A549 (cell line): ENCODE data around the gene AFDN. TPM values are rescaled to one million over a fixed set of nuclear protein-coding genes. Genes with fewer than 3 reads are reported as not detected.

Experiments used
- ATAC-seq, 2 experiments: fragments of 200-7000 bp in 1 of 2; fragments of >200 bp in 1 of 2; cut with Nextera tagmentation in 1 of 2; cut with Tn5 transposase in 1 of 2; 3 replicates each; pipeline versions ENCODE4 v1.8.0 to v1.9.1; 2018 to 2020; ENCODE audit warnings: mild to moderate bottlenecking in 1 of 2, moderate library complexity in 1 of 2
- CTCF ChIA-PET: fragments of 300-600 bp; sonication (Branson Sonifier 250); formaldehyde crosslinking; extraction: SDS; loops from one replicate; lab custom pipeline; 2021; ENCODE audit warnings: antibody characterized with exemption, inconsistent platforms; lab: Yijun Ruan, JAX
- POLR2A ChIA-PET: fragments of 350-600 bp; formaldehyde crosslinking; extraction: SDS; loops from one replicate; lab custom pipeline; 2021; ENCODE audit warnings: antibody characterized with exemption, inconsistent platforms; lab: Yijun Ruan, JAX
- DNase-seq, 2 experiments: peaks; one replicate each; pipeline versions ENCODE4 v3.0.0 to v3.0.0-alpha.2; 2011 to 2016; ENCODE audit warnings: low read depth in 1 of 2, low spot score in 1 of 2
- FAIRE-seq: peaks from 2 replicates; lab custom pipeline; 2011; peaks lifted over from hg19 to GRCh38; lab: Jason Lieb, UNC
- H3K27ac ChIP-seq, 2 experiments: fragments of >200 bp; sonication (Bioruptor Twin); formaldehyde crosslinking; 3 replicates each; pipeline ENCODE4 v1.5.1; 2016 to 2017
- H3K4me1 ChIP-seq: fragments of >200 bp; sonication (Bioruptor Twin); formaldehyde crosslinking; 3 replicates; pipeline ENCODE4 v1.6.1; 2016
- H3K4me2 ChIP-seq: fragments of >200 bp; sonication (Bioruptor Twin); formaldehyde crosslinking; 3 replicates; pipeline ENCODE4 v1.6.1; 2016
- H3K4me3 ChIP-seq: fragments of >200 bp; sonication (Bioruptor Twin); formaldehyde crosslinking; 3 replicates; pipeline ENCODE4 v1.5.1; 2016
- H3K9me3 ChIP-seq: fragments of >200 bp; sonication (Bioruptor Twin); formaldehyde crosslinking; 3 replicates; pipeline ENCODE4 v1.6.1; 2016
- CHD2 ChIP-seq: fragments of 150-350 bp; IDR thresholded peaks from 2 replicates; pipeline ENCODE4 v1.6.1; 2014; ENCODE audit warnings: low read length; ENCODE audit not compliant: partially characterized antibody
- FOSL2 ChIP-seq, 2 experiments: fragments of 450-650 bp in 1 of 2; fragments of >200 bp in 1 of 2; sonication (Bioruptor Twin) in 1 of 2; formaldehyde crosslinking; IDR thresholded peaks; 2 replicates each; pipeline versions ENCODE4 v1.5.0 to v1.6.1; 2016 to 2020; ENCODE audit warnings: mild to moderate bottlenecking in 1 of 2, moderate library complexity in 1 of 2
- HDAC2 ChIP-seq: fragments of 200-600 bp; sonication (generic); IDR thresholded peaks from 2 replicates; pipeline ENCODE4 v1.6.1; 2016
- HEYL ChIP-seq: fragments of 250-450 bp; sonication (Bioruptor Pico); IDR thresholded peaks from 2 replicates; pipeline ENCODE4 v1.8.0; 2021; ENCODE audit warnings: mild to moderate bottlenecking, moderate library complexity
- HOXB5 ChIP-seq: fragments of 250-450 bp; sonication (Bioruptor Pico); IDR thresholded peaks from 2 replicates; pipeline ENCODE4 v1.5.0; 2020; ENCODE audit warnings: mild to moderate bottlenecking, moderate library complexity
- KDM5A ChIP-seq: fragments of 200-600 bp; sonication (generic); IDR thresholded peaks from 2 replicates; pipeline ENCODE4 v1.6.1; 2016; ENCODE audit warnings: antibody characterized with exemption, mild to moderate bottlenecking
- MAFK ChIP-seq: fragments of 450-650 bp; IDR thresholded peaks from 2 replicates; pipeline ENCODE4 v1.6.1; 2014; ENCODE audit not compliant: partially characterized antibody
- MYC ChIP-seq: IDR thresholded peaks from 2 replicates; pipeline ENCODE4 v1.6.1; 2012; ENCODE audit warnings: mild to moderate bottlenecking, inconsistent platforms, low read length, improper control_type of control experiment, borderline replicate concordance
- NFE2L2 ChIP-seq: fragments of 150-350 bp; conservative IDR thresholded peaks from 2 replicates; pipeline ENCODE4 v1.6.1; 2014; ENCODE audit warnings: low read length
- NR3C1 ChIP-seq: fragments of >200 bp; sonication (Bioruptor Twin); formaldehyde crosslinking; IDR thresholded peaks from 3 replicates; pipeline ENCODE4 v1.6.1; 2017
- RAD21 ChIP-seq, 2 experiments: fragments of >200 bp in 1 of 2; sonication (Bioruptor Twin) in 1 of 2; formaldehyde crosslinking in 1 of 2; IDR thresholded peaks in 1 of 2; conservative IDR thresholded peaks in 1 of 2; 2 replicates in 1 of 2; 3 replicates in 1 of 2; pipeline ENCODE4 v1.6.1; 2012 to 2018; ENCODE audit warnings: inconsistent platforms in 1 of 2
- RARB ChIP-seq: fragments of 250-450 bp; sonication (Bioruptor Pico); IDR thresholded peaks from 2 replicates; pipeline ENCODE4 v1.8.0; 2021; ENCODE audit warnings: mild to moderate bottlenecking, moderate library complexity
- REST ChIP-seq: fragments of 200-600 bp; sonication (generic); IDR thresholded peaks from 2 replicates; pipeline ENCODE4 v1.6.1; 2016; ENCODE audit warnings: antibody characterized with exemption, mild to moderate bottlenecking, moderate library complexity
- TFCP2L1 ChIP-seq: fragments of 250-450 bp; sonication (Bioruptor Pico); IDR thresholded peaks from 2 replicates; pipeline ENCODE4 v1.5.0; 2021; ENCODE audit warnings: mild to moderate bottlenecking
- USF2 ChIP-seq: fragments of 450-650 bp; IDR thresholded peaks from 2 replicates; pipeline ENCODE4 v1.6.1; 2014; ENCODE audit warnings: antibody characterized with exemption
- ZNF302 ChIP-seq: fragments of 250-450 bp; sonication (Bioruptor Pico); IDR thresholded peaks from 2 replicates; pipeline ENCODE4 v1.9.0; 2021; ENCODE audit warnings: inconsistent platforms, mild to moderate bottlenecking, moderate library complexity
- WGBS: methylation state at CpG from one replicate; pipeline ENCODE4 v1.1.6; 2017; ENCODE audit errors: missing lambda C conversion rate; 5-methylcytosine and 5-hydroxymethylcytosine counted together
- polyA plus RNA-seq, 4 experiments: library from polyadenylated mRNA; depleted of rRNA in 3 of 4; stranded (reverse); fragments of >200 nt; fragmentation: RNase III in 1 of 4; extraction: RNeasy Plus Mini Kit Qiagen cat#74134 plus additional on column Dnase treatment in 1 of 4; gene quantifications; 2 replicates in 3 of 4; 3 replicates in 1 of 4; pipeline ENCODE4 v1.2.3, GENCODE V29; 2011 to 2017
- TF ChIP-seq, protein P1 (sequence below): fragments of >200 bp; sonication (Bioruptor Twin); formaldehyde crosslinking; IDR thresholded peaks from 3 replicates; pipeline ENCODE4 v1.5.1; 2016
- TF ChIP-seq, protein P2 (sequence below): fragments of >200 bp; sonication (Bioruptor Twin); formaldehyde crosslinking; IDR thresholded peaks from 2 replicates; pipeline ENCODE4 v1.6.1; 2016
- TF ChIP-seq, protein P3 (sequence below): IDR thresholded peaks from 2 replicates; pipeline ENCODE4 v1.6.1; 2012
- TF ChIP-seq, protein P4 (sequence below): fragments of 250-450 bp; sonication (Bioruptor Pico); IDR thresholded peaks from 2 replicates; pipeline ENCODE4 v1.5.0; 2021; ENCODE audit warnings: mild to moderate bottlenecking, moderate library complexity, borderline replicate concordance

The AFDN gene
- polyA plus RNA-seq, 2 of the 4 experiments (the other 2 are of a cell fraction) = 17.5 to 40.8 TPM

DNA sequence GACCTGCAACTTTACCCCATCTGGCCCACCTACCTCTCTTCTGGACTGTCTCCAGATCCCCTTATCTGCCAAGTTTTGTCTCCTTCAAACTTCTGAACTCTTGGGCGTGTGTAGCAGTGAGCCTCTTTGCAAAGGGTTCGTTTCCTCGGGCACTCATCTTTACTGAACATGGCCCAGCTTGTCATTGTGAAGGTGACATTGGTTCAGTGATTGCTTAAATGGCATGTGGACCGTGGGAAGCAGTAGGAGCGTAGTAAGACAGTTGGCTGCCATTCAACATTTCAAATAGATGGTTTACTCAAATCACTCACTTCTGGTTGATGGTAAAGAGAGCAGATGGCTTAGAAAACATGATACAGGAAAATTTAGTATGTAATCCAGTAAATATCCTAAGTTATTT is 136.0 kb downstream of the AFDN start:
- H3K4me3 ChIP-seq = no peak overlapping the region
- peaks cover 38% of the 10 kb centered on the region for H3K4me1 ChIP-seq
- peak overlapping the region; percentile 80; the same call in 2 of the 3 replicates for H3K4me2 ChIP-seq
- CTCF ChIA-PET = no interaction called here
- POLR2A ChIA-PET = no interaction called here
- no peak for TF ChIP-seq HDAC2
- DNase-seq (no peak), FAIRE-seq (no peak), ATAC-seq (no peak)
- H3K27ac ChIP-seq = no peak overlapping the region
- no peaks in the 10 kb centered on the region for H3K9me3 ChIP-seq
- 78% methylated on average over 5 of the region's 5 CpGs for WGBS

DNA sequence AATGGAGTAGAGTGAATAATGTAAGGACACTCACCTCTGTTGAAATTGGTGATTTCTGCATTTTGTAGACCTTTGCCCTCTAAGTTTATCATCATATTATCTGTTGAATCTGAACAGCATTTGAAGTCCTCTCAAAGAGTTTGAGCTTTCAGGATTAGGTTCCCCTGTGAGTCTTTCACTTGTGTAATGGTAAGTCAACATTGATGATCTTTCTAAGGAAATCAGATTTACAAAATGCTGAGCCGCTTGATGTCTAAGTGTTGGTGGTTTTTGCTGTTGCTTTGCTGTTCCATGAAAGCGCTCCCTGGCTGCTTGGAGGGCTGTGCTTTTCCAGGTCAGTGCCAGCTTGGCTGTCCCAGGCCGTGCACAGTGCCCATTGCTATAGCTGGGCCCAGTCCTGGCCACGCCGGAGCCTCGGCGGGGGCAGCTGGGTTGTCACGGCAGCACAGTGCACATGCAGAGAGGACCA is 136.9 kb downstream of the AFDN start:
- no peak for FAIRE-seq
- CTCF ChIA-PET = no interaction called here
- Histone ChIP-seq H3K27ac (peak overlapping the region; percentile 53 to 63; a peak in 4 of 6 replicates), H3K4me3 (no peak overlapping the region), H3K4me1 (peaks cover 36% of the 10 kb centered on the region), H3K9me3 (no peaks in the 10 kb centered on the region), H3K4me2 (peak overlapping the region; percentile 80)
- POLR2A ChIA-PET = no interaction called here
- DNase-seq = no peak
- WGBS = 83% methylated on average over 8 of the region's 8 CpGs
- TF ChIP-seq ZNF302 (no peak), FOSL2 (IDR thresholded peaks at IDR 0.05) (no peak), FOSL2 (CRISPR knock-in tag; IDR thresholded peaks at IDR 0.05) (no peak), TFCP2L1 (no peak), NR3C1 (no peak), USF2 (no peak), KDM5A (no peak), RAD21 (conservative IDR thresholded peaks at IDR 0.05 in 1 of 2, IDR thresholded peaks at IDR 0.05 in 1 of 2) (no peak), HEYL (CRISPR knock-in tag) (no peak), HOXB5 (CRISPR knock-in tag) (no peak), CHD2 (no peak), MYC (no peak), MAFK (no peak), RARB (no peak), REST (no peak), NFE2L2 (no peak)
- TF ChIP-seq, protein P1, sequence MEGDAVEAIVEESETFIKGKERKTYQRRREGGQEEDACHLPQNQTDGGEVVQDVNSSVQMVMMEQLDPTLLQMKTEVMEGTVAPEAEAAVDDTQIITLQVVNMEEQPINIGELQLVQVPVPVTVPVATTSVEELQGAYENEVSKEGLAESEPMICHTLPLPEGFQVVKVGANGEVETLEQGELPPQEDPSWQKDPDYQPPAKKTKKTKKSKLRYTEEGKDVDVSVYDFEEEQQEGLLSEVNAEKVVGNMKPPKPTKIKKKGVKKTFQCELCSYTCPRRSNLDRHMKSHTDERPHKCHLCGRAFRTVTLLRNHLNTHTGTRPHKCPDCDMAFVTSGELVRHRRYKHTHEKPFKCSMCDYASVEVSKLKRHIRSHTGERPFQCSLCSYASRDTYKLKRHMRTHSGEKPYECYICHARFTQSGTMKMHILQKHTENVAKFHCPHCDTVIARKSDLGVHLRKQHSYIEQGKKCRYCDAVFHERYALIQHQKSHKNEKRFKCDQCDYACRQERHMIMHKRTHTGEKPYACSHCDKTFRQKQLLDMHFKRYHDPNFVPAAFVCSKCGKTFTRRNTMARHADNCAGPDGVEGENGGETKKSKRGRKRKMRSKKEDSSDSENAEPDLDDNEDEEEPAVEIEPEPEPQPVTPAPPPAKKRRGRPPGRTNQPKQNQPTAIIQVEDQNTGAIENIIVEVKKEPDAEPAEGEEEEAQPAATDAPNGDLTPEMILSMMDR = no peak
- TF ChIP-seq, protein P2, sequence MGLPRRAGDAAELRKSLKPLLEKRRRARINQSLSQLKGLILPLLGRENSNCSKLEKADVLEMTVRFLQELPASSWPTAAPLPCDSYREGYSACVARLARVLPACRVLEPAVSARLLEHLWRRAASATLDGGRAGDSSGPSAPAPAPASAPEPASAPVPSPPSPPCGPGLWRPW = no peak
- TF ChIP-seq, protein P3, sequence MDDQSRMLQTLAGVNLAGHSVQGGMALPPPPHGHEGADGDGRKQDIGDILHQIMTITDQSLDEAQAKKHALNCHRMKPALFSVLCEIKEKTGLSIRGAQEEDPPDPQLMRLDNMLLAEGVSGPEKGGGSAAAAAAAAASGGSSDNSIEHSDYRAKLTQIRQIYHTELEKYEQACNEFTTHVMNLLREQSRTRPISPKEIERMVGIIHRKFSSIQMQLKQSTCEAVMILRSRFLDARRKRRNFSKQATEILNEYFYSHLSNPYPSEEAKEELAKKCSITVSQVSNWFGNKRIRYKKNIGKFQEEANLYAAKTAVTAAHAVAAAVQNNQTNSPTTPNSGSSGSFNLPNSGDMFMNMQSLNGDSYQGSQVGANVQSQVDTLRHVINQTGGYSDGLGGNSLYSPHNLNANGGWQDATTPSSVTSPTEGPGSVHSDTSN = no peak
- TF ChIP-seq, protein P4, sequence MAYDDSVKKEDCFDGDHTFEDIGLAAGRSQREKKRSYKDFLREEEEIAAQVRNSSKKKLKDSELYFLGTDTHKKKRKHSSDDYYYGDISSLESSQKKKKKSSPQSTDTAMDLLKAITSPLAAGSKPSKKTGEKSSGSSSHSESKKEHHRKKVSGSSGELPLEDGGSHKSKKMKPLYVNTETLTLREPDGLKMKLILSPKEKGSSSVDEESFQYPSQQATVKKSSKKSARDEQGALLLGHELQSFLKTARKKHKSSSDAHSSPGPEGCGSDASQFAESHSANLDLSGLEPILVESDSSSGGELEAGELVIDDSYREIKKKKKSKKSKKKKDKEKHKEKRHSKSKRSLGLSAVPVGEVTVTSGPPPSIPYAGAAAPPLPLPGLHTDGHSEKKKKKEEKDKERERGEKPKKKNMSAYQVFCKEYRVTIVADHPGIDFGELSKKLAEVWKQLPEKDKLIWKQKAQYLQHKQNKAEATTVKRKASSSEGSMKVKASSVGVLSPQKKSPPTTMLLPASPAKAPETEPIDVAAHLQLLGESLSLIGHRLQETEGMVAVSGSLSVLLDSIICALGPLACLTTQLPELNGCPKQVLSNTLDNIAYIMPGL (CRISPR knock-in tag) = no peak
- TF ChIP-seq, all 56 proteins: peak for 0
- ATAC-seq = no peak; a peak in 1 of 6 replicates
